Gastrocnemius medialis (tissue), 4 donors: ENCODE data around the gene NTN1. TPM values are rescaled to one million over a fixed set of nuclear protein-coding genes. Genes with fewer than 3 reads are reported as not detected.

Experiments used
- ATAC-seq, 2 donors: fragments of 150-250 bp; one replicate each; pipeline ENCODE4 v1.9.1; 2016
- DNase-seq, 2 donors: peaks; one replicate each; pipeline ENCODE4 v3.0.0-alpha.2; 2019
- H3K27ac ChIP-seq, 4 donors: fragments of 200-600 bp; sonication (generic); 1 replicate in 1 of 4; 2 replicates in 3 of 4; pipeline ENCODE4 v1.5.1; 2016 to 2018; ENCODE audit warnings: mild to moderate bottlenecking in 2 of 4, moderate library complexity in 1 of 4
- H3K27me3 ChIP-seq, 3 donors: fragments of 200-600 bp; sonication (generic) in 2 of 3; 1 replicate in 1 of 3; 2 replicates in 2 of 3; pipeline versions ENCODE4 v1.5.1 to v1.6.0; 2016 to 2019; ENCODE audit warnings: mild to moderate bottlenecking in 1 of 3, moderate library complexity in 1 of 3
- H3K36me3 ChIP-seq, 2 donors: fragments of 200-600 bp; sonication (generic) in 1 of 2; one replicate each; pipeline ENCODE4 v1.5.1; 2017 to 2018
- H3K4me1 ChIP-seq, 2 donors: fragments of 200-600 bp; sonication (generic) in 1 of 2; one replicate each; pipeline ENCODE4 v1.5.1; 2016 to 2017; ENCODE audit warnings: mild to moderate bottlenecking in 2 of 2
- H3K4me3 ChIP-seq, 4 donors: fragments of 200-600 bp; sonication (generic) in 3 of 4; 1 replicate in 1 of 4; 2 replicates in 3 of 4; pipeline ENCODE4 v1.5.1; 2016 to 2019; ENCODE audit warnings: mild to moderate bottlenecking in 2 of 4
- H3K9me3 ChIP-seq, 3 donors: fragments of 200-600 bp; sonication (generic) in 2 of 3; 1 replicate in 1 of 3; 2 replicates in 2 of 3; pipeline ENCODE4 v1.5.1; 2016 to 2019
- CTCF ChIP-seq, 5 experiments: fragments of 450-650 bp in 3 of 5; fragments of 200-600 bp in 2 of 5; sonication (generic) in 2 of 5; IDR thresholded peaks in 4 of 5; conservative IDR thresholded peaks in 1 of 5; 1 replicate in 4 of 5; 2 replicates in 1 of 5; pipeline ENCODE4 v1.5.1; 2016 to 2019; ENCODE audit warnings: antibody characterized with exemption in 5 of 5, mild to moderate bottlenecking in 3 of 5, moderate library complexity in 3 of 5
- POLR2A ChIP-seq, 2 donors: fragments of 450-650 bp; IDR thresholded peaks; one replicate each; pipeline ENCODE4 v1.6.1; 2017; ENCODE audit warnings: antibody characterized with exemption in 2 of 2, mild to moderate bottlenecking in 2 of 2, moderate library complexity in 2 of 2
- in situ Hi-C, 4 donors: fragments of 200-750 bp; cut with MboI; loops; one replicate each; pipeline versions ENCODE4 v1.15.0 to v1.8.0; 2017; ENCODE audit warnings: low sequenced_read_pairs in 4 of 4
- intact Hi-C: fragments of 100-400 bp; cut with DNase I; formaldehyde crosslinking; loops from one replicate; pipeline ENCODE4 v1.15.1; 2023; ENCODE audit warnings: low total_unique reads
- total RNA-seq, 4 donors: library from RNA; depleted of rRNA; stranded (reverse); fragments of >200 nt; gene quantifications; one replicate each; pipeline versions ENCODE4 v1.1.0 to v1.2.3, GENCODE V29; 2016

NTN1 gene
- total RNA-seq, 4 donors from 2014 or later: 0.76 to 4.1 (median 1.2) TPM

- no peak overlapping the region for H3K27ac ChIP-seq
- H3K36me3 ChIP-seq: no peaks in the 10 kb centered on the region
- ATAC-seq (no peak), DNase-seq (no peak)
- H3K9me3 ChIP-seq: no peaks in the 10 kb centered on the region
- intact Hi-C loops: no loop called here
- H3K4me3 ChIP-seq: no peak overlapping the region
- TF ChIP-seq CTCF (IDR thresholded peaks at IDR 0.05 in 4 of 5, conservative IDR thresholded peaks at IDR 0.05 in 1 of 5): no peak
- TF ChIP-seq POLR2A (IDR thresholded peaks at IDR 0.05): no peak
- in situ Hi-C loops: no loop called here
- H3K27me3 ChIP-seq: no peaks in the 10 kb centered on the region
- no peaks in the 10 kb centered on the region for H3K4me1 ChIP-seq
These were observed 49.7 kb downstream of the NTN1 start for GRCh38 chr17:9071016-9071415.

GRCh38 chr17:9071811-9072498 is 50.6 kb downstream of the NTN1 start:
- H3K36me3 ChIP-seq: no peaks in the 10 kb centered on the region
- intact Hi-C loops (no loop called here), in situ Hi-C loops (no loop called here)
- H3K4me1 ChIP-seq: no peaks in the 10 kb centered on the region
- no peaks in the 10 kb centered on the region for H3K27me3 ChIP-seq
- H3K4me3 ChIP-seq: no peak overlapping the region
- H3K27ac ChIP-seq: peak overlapping the region in 1 of 4 donors; percentile 40
- TF ChIP-seq CTCF (IDR thresholded peaks at IDR 0.05 in 4 of 5, conservative IDR thresholded peaks at IDR 0.05 in 1 of 5) (no peak), POLR2A (IDR thresholded peaks at IDR 0.05) (no peak)
- no peak for DNase-seq
- no peaks in the 10 kb centered on the region for H3K9me3 ChIP-seq
- no peak for ATAC-seq

GRCh38 chr17:9072696-9073339 is 51.5 kb downstream of the NTN1 start:
- no peaks in the 10 kb centered on the region for H3K27me3 ChIP-seq
- intact Hi-C loops (no loop called here), in situ Hi-C loops (no loop called here)
- H3K4me1 ChIP-seq: no peaks in the 10 kb centered on the region
- no peaks in the 10 kb centered on the region for H3K9me3 ChIP-seq
- TF ChIP-seq POLR2A (IDR thresholded peaks at IDR 0.05) (no peak), CTCF (IDR thresholded peaks at IDR 0.05 in 4 of 5, conservative IDR thresholded peaks at IDR 0.05 in 1 of 5) (no peak)
- no peaks in the 10 kb centered on the region for H3K36me3 ChIP-seq
- DNase-seq (peak; percentile 11 to 18), ATAC-seq (peak in 1 of 2 donors; percentile 24)
- H3K4me3 ChIP-seq: peak overlapping the region in 1 of 4 donors; percentile 18
- H3K27ac ChIP-seq: peak overlapping the region in 3 of 4 donors; percentile 14 to 47 (median 40)

- ATAC-seq: peak in 1 of 2 donors; percentile 44
- no peaks in the 10 kb centered on the region for H3K4me1 ChIP-seq
These were observed 52.8 kb downstream of the NTN1 start for GRCh38 chr17:9074131-9074530.

More at GRCh38 chr17:9074131-9074530, 52.8 kb downstream of the NTN1 start:
- TF ChIP-seq CTCF (IDR thresholded peaks at IDR 0.05 in 4 of 5, conservative IDR thresholded peaks at IDR 0.05 in 1 of 5) (no peak), POLR2A (IDR thresholded peaks at IDR 0.05) (no peak)
- Histone ChIP-seq H3K27me3 (no peaks in the 10 kb centered on the region), H3K4me3 (no peak overlapping the region), H3K9me3 (no peaks in the 10 kb centered on the region), H3K27ac (no peak overlapping the region), H3K36me3 (no peaks in the 10 kb centered on the region)
- in situ Hi-C loops: no loop called here
- peak in 1 of 2 donors; percentile 25 for DNase-seq
- intact Hi-C loops: no loop called here
